Omental fat pad (tissue), 4 donors: Measurements from ENCODE around the gene NFKB1. TPM values are rescaled to one million over a fixed set of nuclear protein-coding genes. Genes with fewer than 3 reads are reported as not detected.
"Not testable (repeated sequence)": the region's sequence is repeated elsewhere in the genome, so short reads cannot be mapped to it uniquely, and the experiment has no call there.

Source experiments
- ATAC-seq: fragments of 150-250 bp; one replicate; pipeline ENCODE4 v1.9.1; 2016; ENCODE audit warnings: mild to moderate bottlenecking, moderate library complexity; ENCODE audit not compliant: low FRiP score
- DNase-seq: peaks from one replicate; pipeline ENCODE4 v3.0.0-alpha.2; 2019; ENCODE audit warnings: low spot score
- total RNA-seq, 4 donors: library from RNA; depleted of rRNA; stranded (reverse); fragments of >200 nt; gene quantifications; one replicate each; pipeline ENCODE4 v1.1.0, GENCODE V29; 2016
- TF ChIP-seq, protein P1 (sequence below), 3 donors: fragments of 450-650 bp; IDR thresholded peaks; one replicate each; pipeline ENCODE4 v1.5.1; 2016 to 2017; ENCODE audit warnings: antibody characterized with exemption in 3 of 3, mild to moderate bottlenecking in 3 of 3, moderate library complexity in 2 of 3

The NFKB1 gene
- total RNA-seq, 4 donors from 2014 or later = 26.4 to 151 (median 46.6) TPM

GRCh38 chr4:102610007-102610406, 108.8 kb downstream of the NFKB1 start:
- no peak for ATAC-seq
- TF ChIP-seq, protein P1, sequence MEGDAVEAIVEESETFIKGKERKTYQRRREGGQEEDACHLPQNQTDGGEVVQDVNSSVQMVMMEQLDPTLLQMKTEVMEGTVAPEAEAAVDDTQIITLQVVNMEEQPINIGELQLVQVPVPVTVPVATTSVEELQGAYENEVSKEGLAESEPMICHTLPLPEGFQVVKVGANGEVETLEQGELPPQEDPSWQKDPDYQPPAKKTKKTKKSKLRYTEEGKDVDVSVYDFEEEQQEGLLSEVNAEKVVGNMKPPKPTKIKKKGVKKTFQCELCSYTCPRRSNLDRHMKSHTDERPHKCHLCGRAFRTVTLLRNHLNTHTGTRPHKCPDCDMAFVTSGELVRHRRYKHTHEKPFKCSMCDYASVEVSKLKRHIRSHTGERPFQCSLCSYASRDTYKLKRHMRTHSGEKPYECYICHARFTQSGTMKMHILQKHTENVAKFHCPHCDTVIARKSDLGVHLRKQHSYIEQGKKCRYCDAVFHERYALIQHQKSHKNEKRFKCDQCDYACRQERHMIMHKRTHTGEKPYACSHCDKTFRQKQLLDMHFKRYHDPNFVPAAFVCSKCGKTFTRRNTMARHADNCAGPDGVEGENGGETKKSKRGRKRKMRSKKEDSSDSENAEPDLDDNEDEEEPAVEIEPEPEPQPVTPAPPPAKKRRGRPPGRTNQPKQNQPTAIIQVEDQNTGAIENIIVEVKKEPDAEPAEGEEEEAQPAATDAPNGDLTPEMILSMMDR (IDR thresholded peaks at IDR 0.05) = no peak
- DNase-seq = no peak

DNA sequence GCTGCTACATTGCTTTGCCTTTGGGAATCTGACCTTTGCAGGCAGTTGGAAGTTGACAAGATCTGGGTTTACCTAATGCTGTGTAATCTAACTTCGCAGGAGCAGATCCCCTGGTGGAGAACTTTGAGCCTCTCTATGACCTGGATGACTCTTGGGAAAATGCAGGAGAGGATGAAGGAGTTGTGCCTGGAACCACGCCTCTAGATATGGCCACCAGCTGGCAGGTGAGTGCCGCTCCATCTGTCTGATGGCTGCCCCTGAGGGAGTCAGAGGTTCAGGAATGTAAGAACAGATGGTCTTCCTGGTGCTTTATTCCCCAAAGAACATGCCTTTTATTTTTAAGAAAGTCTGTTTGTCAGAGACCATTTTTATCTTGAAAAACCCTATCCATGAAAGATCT, 109.3 kb downstream of the NFKB1 start:
- DNase-seq (no peak), ATAC-seq (no peak)
- TF ChIP-seq, protein P1 (IDR thresholded peaks at IDR 0.05) = no peak

GRCh38 chr4:102612210-102612609, 111.1 kb downstream of the NFKB1 start:
- DNase-seq (no peak), ATAC-seq (no peak)
- TF ChIP-seq, protein P1 (IDR thresholded peaks at IDR 0.05) = no peak

- TF ChIP-seq, protein P1 (IDR thresholded peaks at IDR 0.05) = no peak
- DNase-seq (no peak), ATAC-seq (no peak)
These were observed 111.7 kb downstream of the NFKB1 start for GRCh38 chr4:102612824-102613366.

DNA sequence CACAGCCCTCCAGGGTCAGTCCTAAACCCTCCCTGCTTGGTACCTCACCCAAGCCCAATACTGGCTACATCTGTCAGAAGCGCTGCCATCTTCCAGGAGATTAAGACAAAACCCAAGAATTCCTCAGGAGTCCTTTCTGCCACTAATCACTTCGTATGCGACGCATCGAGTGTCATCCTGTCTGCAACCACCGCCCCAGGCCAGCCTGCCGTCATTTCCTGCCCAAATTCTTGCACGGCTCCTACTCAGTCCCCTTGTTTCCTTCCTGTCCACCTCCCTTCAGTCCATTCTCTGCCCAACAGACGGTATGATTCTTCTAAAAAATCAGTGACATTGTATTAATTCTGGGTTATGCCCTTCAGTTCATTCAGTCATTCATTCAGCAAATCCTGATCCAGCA, 113.6 kb downstream of the NFKB1 start:
- TF ChIP-seq, protein P1 (IDR thresholded peaks at IDR 0.05) = no peak
- DNase-seq (no peak), ATAC-seq (no peak)

DNA sequence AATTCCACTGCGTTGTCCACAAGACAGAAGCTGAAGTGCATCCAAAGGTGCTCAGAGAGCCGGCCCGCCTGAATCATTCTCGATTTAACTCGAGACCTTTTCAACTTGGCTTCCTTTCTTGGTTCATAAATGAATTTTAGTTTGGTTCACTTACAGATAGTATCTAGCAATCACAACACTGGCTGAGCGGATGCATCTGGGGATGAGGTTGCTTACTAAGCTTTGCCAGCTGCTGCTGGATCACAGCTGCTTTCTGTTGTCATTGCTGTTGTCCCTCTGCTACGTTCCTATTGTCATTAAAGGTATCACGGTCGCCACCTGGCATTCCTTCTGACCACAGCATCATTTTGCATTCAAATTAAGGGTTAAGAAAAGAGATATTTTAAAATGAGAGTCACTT, 115.5 kb downstream of the NFKB1 start:
- no peak for DNase-seq
- ATAC-seq = no peak
- TF ChIP-seq, protein P1 (IDR thresholded peaks at IDR 0.05) = no peak

DNA sequence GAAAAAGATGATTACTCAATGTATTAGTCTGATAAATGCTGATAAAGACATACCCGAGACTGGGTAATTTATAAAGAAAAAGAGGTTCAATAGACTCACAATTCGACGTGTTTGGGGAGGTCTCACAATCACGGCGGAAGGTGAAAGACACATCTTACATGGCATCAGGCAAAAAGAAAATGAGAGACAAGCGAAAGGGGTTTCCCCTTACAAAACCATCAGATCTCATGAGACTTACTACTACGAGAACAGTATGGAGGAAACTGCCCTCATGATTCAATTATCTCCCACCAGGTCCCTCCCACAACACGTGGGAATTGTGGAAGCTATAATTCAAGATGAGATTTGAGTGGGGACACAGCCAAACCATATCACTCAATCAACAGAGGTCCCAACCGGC, 117.9 kb downstream of the NFKB1 start:
- not testable (repeated sequence) for DNase-seq, ATAC-seq

GRCh38 chr4:102619776-102620631, 118.8 kb downstream of the NFKB1 start:
- DNase-seq = not testable (repeated sequence)
- peak; percentile 37 for ATAC-seq
